Measurements from ENCODE around the gene TBL3.

Gene TBL3

DNA sequence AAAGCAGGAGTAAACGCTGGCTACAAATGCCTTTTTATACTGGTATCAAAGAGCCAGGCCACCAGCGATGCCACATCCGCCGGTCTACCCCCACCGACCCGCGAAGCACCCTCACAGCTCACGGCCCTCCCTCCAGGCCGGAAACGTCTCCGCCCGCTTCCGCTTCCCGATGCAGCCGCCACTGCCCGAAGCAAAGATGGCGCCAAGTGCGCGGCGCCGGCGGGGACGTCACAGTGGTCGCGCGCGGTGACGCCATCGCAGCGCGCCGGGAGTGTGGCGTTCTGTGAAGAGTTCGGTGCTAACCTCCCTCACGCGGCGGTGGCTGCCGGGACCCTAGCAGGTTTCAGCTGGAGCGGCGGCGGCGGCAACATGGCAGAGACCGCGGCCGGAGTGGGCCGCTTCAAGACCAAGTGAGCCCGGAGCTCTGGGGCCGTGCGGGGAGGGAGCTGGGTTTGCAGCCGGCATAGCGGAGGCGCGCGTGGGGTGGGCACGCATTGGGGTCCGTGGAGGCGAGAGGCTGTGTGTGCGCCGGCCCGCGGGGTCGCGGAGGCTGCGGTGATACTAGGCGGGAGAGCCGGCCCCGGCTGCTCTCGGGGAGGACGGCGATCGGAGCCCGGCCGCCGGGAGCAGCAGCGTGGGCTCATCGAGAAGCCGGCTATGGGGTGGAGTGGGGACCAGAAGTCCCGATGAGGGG is at the start of gene TBL3:
Gene TBL3 (plus strand): TSS at position 258 of the 694 bp plus-strand sequence. CDS start 112 bp downstream, at position 370.
- peaks cover 10% of the 10 kb centered on the region for H3K4me1 ChIP-seq (ENCODE audit: low read depth, poor library complexity, severe bottlenecking)
- H3K9ac ChIP-seq, result peak within 1 kb of the TSS; percentile 93
- TF ChIP-seq, protein P1, sequence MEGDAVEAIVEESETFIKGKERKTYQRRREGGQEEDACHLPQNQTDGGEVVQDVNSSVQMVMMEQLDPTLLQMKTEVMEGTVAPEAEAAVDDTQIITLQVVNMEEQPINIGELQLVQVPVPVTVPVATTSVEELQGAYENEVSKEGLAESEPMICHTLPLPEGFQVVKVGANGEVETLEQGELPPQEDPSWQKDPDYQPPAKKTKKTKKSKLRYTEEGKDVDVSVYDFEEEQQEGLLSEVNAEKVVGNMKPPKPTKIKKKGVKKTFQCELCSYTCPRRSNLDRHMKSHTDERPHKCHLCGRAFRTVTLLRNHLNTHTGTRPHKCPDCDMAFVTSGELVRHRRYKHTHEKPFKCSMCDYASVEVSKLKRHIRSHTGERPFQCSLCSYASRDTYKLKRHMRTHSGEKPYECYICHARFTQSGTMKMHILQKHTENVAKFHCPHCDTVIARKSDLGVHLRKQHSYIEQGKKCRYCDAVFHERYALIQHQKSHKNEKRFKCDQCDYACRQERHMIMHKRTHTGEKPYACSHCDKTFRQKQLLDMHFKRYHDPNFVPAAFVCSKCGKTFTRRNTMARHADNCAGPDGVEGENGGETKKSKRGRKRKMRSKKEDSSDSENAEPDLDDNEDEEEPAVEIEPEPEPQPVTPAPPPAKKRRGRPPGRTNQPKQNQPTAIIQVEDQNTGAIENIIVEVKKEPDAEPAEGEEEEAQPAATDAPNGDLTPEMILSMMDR (conservative IDR thresholded peaks at IDR 0.05; ENCODE audit: low read depth, low read length), result no peak
- H3K27me3 ChIP-seq (ENCODE audit: insufficient read depth, low read depth), result no peaks in the 10 kb centered on the region
- no peak within 1 kb of the TSS for H3K4me3 ChIP-seq (IDR thresholded peaks at IDR 0.05; ENCODE audit: insufficient read depth, low read depth, low read length)
- H3K36me3 ChIP-seq (ENCODE audit: insufficient read depth), result no peaks in the 10 kb centered on the region; the same call in 1 of the 2 replicates
- no peaks in the 10 kb centered on the region for H4K20me1 ChIP-seq (ENCODE audit: insufficient read depth)
- peaks cover 20% of the 10 kb centered on the region for H3K79me2 ChIP-seq (ENCODE audit: insufficient read depth, low read depth)
- peak within 1 kb of the TSS; percentile 93 for H2AFZ ChIP-seq (ENCODE audit: low read depth)
- H3K27ac ChIP-seq, result peak within 1 kb of the TSS; percentile 78
- peak within 1 kb of the TSS; percentile 95 for H3K4me2 ChIP-seq

DNA sequence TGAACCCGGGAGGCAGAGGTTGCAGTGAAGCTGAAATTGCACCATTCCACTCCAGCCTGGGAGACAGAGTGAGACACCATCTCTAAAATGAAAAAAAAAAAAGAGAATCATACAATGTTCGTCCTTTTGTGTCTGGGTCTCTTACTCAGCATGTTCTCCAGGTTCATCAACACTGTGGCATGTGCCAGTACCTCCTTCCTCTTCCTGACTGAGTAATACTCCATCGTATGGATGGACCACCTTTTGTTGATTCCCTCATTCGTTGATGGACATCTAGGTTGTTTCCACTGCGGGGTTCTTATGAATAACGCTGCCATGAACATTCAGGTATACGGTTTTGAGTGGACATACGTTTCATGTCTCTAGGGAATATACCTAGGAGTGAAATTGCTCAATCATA is 49.5 kb upstream of the TBL3 start:
- H3K4me1 ChIP-seq (ENCODE audit: low read depth, poor library complexity, severe bottlenecking), result no peaks in the 10 kb centered on the region
- no peaks in the 10 kb centered on the region for H3K79me2 ChIP-seq (ENCODE audit: insufficient read depth, low read depth)
- H4K20me1 ChIP-seq (ENCODE audit: insufficient read depth), result no peaks in the 10 kb centered on the region
- H3K4me3 ChIP-seq (IDR thresholded peaks at IDR 0.05; ENCODE audit: insufficient read depth, low read depth, low read length), result no peak overlapping the region
- peaks cover 84% of the 10 kb centered on the region for H3K27me3 ChIP-seq (ENCODE audit: insufficient read depth, low read depth)
- no peaks in the 10 kb centered on the region for H3K36me3 ChIP-seq (ENCODE audit: insufficient read depth)
- TF ChIP-seq, protein P1 (conservative IDR thresholded peaks at IDR 0.05; ENCODE audit: low read depth, low read length), result no peak
- H3K4me2 ChIP-seq, result no peak overlapping the region
- H3K27ac ChIP-seq, result no peak overlapping the region
- H2AFZ ChIP-seq (ENCODE audit: low read depth), result no peak overlapping the region
- H3K9ac ChIP-seq, result no peak overlapping the region

DNA sequence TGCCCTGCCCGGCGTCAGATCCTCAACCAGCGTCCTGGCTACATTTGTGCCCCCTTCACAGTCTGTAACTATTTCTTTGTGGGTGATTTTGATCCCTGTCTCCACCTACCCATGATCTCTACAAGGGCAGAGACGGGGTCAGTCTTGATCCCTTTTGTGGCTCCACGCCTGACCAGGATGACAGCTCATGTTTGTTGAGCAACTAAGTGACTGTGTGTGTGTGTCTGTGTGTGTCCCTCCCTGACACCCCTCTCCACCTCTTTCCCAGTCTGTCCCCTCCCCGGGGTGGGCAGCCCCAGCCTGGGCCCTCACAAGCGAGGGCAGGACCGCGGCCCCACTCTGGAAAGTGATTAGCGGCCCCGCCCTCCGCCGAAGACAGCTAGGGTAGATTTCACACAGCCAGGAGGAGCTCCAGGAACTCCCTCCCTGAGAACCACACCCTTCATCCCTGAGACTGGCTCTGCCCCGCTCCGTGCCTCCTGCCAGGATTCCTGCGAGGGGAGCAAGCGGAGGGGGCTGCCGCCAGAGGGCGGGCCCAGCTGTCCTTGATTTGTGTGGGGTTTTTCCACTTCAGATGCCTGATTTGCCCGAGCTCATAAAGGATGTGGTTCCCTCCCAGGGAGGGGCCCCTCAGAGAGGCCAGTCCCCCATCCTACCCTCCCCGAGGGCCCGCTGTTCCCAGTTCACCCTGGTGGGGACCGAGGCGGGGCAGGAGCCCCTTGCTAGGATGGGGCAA is 48.4 kb upstream of the TBL3 start:
- H3K4me3 ChIP-seq (IDR thresholded peaks at IDR 0.05; ENCODE audit: insufficient read depth, low read depth, low read length), result no peak overlapping the region
- TF ChIP-seq, protein P1 (conservative IDR thresholded peaks at IDR 0.05; ENCODE audit: low read depth, low read length), result peak; percentile 45
- H3K79me2 ChIP-seq (ENCODE audit: insufficient read depth, low read depth), result no peaks in the 10 kb centered on the region
- peaks cover 78% of the 10 kb centered on the region for H3K27me3 ChIP-seq (ENCODE audit: insufficient read depth, low read depth)
- no peak overlapping the region for H3K9ac ChIP-seq
- no peaks in the 10 kb centered on the region for H4K20me1 ChIP-seq (ENCODE audit: insufficient read depth)
- no peaks in the 10 kb centered on the region for H3K4me1 ChIP-seq (ENCODE audit: low read depth, poor library complexity, severe bottlenecking)
- H3K4me2 ChIP-seq, result no peak overlapping the region
- H2AFZ ChIP-seq (ENCODE audit: low read depth), result no peak overlapping the region
- no peak overlapping the region for H3K27ac ChIP-seq
- no peaks in the 10 kb centered on the region for H3K36me3 ChIP-seq (ENCODE audit: insufficient read depth)

DNA sequence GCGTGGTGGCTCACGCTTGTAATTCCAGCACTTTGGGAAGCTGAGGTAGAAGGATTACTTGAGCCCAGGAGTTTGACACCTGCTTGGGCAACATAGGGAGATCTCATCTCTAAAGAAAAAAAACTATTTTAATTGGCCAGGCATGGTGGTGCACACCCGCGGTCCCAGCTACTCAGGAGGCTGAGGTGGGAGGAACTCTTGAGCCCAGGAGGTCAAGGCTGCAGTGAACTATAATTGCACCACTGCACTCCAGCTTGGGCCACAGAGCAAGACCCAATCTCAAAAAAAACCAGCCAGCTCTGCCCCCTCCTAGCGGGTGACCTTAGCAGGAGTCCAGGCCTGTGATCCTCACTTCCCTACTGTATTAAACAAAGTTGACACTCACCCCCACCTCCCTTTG is 47.8 kb upstream of the TBL3 start:
- H3K4me1 ChIP-seq (ENCODE audit: low read depth, poor library complexity, severe bottlenecking), result no peaks in the 10 kb centered on the region
- H4K20me1 ChIP-seq (ENCODE audit: insufficient read depth), result no peaks in the 10 kb centered on the region
- H3K4me3 ChIP-seq (IDR thresholded peaks at IDR 0.05; ENCODE audit: insufficient read depth, low read depth, low read length), result no peak overlapping the region
- H3K9ac ChIP-seq, result no peak overlapping the region
- no peaks in the 10 kb centered on the region for H3K79me2 ChIP-seq (ENCODE audit: insufficient read depth, low read depth)
- H3K4me2 ChIP-seq, result no peak overlapping the region
- H3K27ac ChIP-seq, result no peak overlapping the region
- TF ChIP-seq, protein P1 (conservative IDR thresholded peaks at IDR 0.05; ENCODE audit: low read depth, low read length), result 0 out of 2 replicates have a peak, but pooled peaks have one; percentile 25
- no peaks in the 10 kb centered on the region for H3K36me3 ChIP-seq (ENCODE audit: insufficient read depth)
- no peak overlapping the region for H2AFZ ChIP-seq (ENCODE audit: low read depth)
- peaks cover 71% of the 10 kb centered on the region for H3K27me3 ChIP-seq (ENCODE audit: insufficient read depth, low read depth)

Measured in KMS-11 (cell line).